Endometrium (tissue), 2 donors: ENCODE measurements around the gene SIT1.

Source experiments
- FAIRE-seq: peaks from 2 replicates; lab custom pipeline; 2012; peaks lifted over from hg19 to GRCh38; lab: Jason Lieb, UNC
- donor health status: control.
- donor health status: control.

Gene SIT1

DNA sequence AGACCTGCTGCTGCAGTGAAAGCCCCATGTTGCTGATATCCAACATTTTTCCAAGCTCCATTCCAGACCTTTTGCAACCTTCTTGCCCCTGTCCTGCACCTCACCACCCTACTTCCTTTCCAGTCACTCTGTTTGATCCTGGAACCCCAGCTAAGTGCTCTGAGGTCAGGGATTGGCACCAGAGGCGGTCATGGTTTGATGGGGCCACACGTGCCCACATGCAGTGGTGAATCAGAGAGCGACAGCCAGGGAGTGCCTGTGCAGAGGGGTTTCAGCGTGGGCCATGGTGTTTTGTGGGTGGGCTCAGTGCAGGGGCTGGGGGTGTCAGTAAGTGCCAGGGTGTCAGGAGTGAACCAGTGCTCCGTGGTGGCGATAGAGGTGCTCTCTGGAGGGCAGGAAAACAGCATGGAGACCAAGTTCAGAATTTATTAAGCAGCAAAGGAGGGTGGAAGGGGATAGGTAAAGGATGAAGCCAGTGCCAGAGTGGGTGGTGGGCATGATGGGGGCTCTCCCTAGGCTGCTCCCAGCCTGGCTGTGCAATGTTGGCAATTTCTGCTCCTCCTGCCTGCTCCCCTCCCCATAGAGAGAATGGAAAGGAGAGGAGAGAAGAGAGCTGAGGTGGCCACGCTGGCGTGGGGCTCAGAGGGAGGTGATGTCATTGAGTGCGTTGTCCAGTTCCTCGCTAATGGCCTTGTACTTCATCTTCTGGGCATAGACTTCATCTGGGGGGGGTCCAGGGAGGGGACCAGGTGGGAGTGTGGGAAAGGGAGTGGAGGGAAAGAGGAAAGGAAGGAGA lies 32.0 kb upstream of the SIT1 start:
- FAIRE-seq, result no peak

DNA sequence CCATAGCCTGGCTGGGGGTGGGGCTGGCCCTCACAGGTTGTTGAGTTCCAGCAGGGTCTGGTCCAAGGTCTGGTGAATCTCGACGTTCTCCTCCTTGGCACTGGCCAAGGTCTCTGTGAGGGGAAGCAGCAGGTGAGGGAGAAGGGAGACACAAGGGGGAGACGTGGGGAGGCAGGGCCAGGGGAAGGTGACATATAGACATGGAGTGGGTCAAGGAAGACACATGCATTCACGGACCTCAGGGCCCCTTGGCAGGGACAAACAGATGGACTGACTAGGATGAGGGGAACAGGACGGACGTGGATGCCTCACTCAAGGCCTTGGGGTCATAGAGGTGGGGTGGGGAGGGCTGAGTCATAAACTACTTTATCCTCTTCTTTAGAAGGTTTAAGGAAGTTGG lies 31.3 kb upstream of the SIT1 start:
- FAIRE-seq, result no peak

DNA sequence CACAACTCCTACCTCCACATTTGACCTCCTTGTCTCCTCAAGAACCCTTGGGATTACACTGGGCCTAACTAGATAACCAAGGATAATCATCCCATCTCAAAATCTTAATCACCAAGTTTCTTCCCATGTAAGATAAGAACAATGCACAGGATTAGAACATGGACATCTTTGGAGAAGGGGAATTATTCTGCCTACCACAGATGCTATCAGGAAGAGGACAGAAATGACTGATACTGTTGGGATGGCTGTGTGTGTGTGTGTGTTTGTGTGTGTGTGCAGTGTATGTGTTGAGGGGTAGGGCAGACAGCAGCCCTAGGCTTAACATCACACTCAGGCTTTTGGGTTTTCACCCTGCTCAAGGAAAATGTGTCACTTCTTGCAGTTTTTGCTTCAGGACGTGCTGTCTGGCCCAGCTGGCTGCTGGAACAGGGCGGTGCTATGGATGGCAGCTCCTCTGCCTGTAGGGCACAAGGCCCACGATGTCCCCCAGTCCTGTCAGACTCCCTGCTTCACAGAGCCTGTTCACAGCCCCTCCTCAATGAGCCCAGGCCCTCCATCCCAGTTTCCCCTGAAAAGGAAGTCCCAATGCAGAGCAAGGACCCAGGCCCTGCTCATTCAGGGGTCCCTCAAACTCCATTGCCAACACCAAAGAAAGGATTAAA lies 30.7 kb upstream of the SIT1 start:
- FAIRE-seq, result no peak

DNA sequence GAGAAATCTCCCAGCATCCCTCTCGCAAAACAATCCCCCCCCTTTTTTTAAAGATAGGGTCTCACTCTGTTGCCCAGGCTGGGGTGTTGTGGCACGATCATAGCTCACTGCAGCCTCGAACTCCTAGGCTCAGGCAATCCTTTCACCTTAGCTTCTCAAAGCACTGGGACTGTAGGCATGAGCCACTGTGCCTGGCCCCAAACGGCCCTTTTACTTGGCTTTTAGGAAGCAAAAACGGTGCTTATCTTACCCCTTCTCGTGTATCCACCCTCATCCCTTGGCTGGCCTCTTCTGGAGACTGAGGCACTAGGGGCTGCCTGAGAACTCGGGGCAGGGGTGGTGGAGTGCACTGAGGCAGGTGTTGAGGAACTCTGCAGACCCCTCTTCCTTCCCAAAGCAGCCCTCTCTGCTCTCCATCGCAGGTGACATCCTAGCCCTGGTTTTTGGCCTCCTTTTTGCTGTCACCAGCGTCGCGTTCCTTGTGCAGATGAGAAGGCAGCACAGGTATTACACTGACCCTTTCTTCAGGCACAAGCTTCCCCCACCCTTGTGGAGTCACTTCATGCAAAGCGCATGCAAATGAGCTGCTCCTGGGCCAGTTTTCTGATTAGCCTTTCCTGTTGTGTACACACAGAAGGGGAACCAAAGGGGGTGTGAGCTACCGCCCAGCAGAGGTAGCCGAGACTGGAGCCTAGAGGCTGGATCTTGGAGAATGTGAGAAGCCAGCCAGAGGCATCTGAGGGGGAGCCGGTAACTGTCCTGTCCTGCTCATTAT lies 29.8 kb upstream of the SIT1 start:
- no peak for FAIRE-seq

DNA sequence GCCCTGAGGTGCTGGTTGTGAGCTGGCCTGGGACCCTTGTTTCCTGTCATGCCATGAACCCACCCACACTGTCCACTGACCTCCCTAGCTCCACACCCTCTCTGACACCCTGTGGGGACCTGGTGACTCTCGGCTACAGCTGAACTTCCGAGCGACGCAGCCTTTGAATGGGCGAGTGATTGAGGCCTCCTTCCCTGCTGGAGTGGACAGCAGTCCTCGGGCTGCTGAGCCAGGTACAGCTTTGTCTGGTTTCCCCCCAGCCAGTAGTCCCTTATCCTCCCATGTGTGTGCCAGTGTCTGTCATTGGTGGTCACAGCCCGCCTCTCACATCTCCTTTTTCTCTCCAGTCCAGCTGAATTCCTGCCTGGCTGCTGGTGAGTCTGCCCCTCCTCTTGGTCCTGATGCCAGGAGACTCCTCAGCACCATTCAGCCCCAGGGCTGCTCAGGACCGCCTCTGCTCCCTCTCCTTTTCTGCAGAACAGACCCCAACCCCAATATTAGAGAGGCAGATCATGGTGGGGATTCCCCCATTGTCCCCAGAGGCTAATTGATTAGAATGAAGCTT lies 29.1 kb upstream of the SIT1 start:
- FAIRE-seq, result no peak

DNA sequence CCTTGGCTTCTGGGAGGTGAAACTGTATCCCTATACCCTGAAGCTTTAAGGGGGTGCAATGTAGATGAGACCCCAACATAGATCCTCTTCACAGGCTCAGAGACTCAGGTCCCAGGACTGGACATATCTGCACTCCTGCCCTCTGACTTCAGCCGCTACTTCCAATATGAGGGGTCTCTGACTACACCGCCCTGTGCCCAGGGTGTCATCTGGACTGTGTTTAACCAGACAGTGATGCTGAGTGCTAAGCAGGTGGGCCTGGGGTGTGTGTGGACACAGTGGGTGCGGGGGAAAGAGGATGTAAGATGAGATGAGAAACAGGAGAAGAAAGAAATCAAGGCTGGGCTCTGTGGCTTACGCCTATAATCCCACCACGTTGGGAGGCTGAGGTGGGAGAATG lies 28.4 kb upstream of the SIT1 start:
- FAIRE-seq, result no peak

DNA sequence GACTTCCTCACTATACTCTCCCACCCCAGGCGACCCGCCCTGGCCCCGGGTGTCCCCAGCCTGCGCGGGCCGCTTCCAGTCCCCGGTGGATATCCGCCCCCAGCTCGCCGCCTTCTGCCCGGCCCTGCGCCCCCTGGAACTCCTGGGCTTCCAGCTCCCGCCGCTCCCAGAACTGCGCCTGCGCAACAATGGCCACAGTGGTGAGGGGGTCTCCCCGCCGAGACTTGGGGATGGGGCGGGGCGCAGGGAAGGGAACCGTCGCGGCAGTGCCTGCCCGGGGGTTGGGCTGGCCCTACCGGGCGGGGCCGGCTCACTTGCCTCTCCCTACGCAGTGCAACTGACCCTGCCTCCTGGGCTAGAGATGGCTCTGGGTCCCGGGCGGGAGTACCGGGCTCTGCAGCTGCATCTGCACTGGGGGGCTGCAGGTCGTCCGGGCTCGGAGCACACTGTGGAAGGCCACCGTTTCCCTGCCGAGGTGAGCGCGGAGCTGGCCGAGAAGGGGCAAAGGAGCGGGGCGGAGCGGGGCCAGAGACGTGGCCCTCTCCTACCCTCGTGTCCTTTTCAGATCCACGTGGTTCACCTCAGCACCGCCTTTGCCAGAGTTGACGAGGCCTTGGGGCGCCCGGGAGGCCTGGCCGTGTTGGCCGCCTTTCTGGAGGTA lies 25.1 kb upstream of the SIT1 start:
- FAIRE-seq, result no peak

DNA sequence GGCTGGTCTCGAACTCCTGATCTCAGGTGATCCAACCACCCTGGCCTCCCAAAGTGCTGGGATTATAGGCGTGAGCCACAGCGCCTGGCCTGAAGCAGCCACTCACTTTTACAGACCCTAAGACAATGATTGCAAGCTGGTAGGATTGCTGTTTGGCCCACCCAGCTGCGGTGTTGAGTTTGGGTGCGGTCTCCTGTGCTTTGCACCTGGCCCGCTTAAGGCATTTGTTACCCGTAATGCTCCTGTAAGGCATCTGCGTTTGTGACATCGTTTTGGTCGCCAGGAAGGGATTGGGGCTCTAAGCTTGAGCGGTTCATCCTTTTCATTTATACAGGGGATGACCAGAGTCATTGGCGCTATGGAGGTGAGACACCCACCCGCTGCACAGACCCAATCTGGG lies 24.5 kb upstream of the SIT1 start:
- FAIRE-seq, result no peak

DNA sequence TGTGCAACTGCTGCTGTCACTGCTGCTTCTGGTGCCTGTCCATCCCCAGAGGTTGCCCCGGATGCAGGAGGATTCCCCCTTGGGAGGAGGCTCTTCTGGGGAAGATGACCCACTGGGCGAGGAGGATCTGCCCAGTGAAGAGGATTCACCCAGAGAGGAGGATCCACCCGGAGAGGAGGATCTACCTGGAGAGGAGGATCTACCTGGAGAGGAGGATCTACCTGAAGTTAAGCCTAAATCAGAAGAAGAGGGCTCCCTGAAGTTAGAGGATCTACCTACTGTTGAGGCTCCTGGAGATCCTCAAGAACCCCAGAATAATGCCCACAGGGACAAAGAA lies 23.3 kb upstream of the SIT1 start:
- FAIRE-seq, result no peak

DNA sequence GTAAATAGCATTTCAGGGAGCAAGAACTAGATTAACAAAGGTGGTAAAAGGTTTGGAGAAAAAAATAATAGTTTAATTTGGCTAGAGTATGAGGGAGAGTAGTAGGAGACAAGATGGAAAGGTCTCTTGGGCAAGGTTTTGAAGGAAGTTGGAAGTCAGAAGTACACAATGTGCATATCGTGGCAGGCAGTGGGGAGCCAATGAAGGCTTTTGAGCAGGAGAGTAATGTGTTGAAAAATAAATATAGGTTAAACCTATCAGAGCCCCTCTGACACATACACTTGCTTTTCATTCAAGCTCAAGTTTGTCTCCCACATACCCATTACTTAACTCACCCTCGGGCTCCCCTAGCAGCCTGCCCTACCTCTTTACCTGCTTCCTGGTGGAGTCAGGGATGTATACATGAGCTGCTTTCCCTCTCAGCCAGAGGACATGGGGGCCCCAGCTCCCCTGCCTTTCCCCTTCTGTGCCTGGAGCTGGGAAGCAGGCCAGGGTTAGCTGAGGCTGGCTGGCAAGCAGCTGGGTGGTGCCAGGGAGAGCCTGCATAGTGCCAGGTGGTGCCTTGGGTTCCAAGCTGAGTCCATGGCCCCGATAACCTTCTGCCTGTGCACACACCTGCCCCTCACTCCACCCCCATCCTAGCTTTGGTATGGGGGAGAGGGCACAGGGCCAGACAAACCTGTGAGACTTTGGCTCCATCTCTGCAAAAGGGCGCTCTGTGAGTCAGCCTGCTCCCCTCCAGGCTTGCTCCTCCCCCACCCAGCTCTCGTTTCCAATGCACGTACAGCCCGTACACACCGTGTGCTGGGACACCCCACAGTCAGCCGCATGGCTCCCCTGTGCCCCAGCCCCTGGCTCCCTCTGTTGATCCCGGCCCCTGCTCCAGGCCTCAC lies 22.6 kb upstream of the SIT1 start, which contains the start of gene CA9:
Gene CA9 (plus strand): TSS at position 797 of the 893 bp plus-strand sequence. CDS start 32 bp downstream, at position 829.
- FAIRE-seq, result no peak

DNA sequence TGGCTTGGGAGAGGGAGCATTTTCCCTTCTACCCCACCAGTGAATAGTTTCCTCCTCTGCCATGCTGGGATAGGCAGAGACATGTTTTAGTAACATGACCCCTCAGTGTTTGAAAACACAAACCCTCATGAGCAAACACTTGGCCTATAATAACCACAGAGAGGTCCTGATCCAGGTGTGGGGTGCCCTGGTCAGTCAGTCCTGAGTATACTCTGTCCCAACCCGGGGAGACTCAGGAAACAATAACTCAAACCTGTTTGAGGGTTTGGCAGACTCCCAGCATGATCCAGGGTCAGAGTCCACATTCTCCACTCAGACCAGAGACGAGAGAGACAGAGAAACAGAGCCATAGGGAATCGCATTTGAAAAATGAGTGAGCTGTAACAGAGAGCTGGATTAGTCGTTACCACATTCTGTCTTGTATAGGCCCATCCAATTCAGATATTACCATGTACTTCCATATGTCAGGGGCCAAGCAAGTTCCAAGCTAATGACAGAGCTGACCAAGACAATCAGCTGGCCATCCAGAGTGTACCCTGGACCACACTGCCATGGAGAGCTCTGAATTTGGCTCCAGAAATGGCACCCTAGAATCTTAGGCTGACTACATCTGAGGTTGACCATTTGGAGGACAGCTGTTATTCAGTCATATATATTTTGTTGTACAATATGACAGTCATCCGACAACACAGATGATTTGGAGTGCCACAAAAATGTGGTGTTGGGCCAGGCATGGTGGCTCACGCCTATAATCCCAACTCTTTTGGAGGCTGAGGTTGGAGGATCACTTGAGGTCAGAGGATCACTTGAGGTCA lies 18.8 kb upstream of the SIT1 start:
- no peak for FAIRE-seq

DNA sequence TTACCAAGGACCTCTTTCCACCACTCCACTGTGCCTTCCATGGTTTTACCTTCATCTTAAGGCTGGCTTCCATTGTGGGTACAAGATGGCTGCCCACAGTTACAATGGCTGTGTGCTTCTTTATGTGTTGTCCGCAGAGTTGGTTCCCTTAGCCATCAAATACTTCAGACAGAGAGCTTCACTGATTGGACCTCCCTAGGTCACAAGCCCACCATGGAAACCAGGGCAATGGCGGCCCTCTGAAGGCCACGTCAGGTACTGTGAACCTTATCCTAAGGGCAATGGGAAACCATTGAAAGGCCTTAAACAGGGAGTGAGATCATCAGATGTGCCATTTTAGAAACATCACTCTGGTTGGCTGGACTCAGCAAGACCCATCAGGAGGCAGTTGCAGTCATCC lies 17.2 kb upstream of the SIT1 start:
- no peak for FAIRE-seq

DNA sequence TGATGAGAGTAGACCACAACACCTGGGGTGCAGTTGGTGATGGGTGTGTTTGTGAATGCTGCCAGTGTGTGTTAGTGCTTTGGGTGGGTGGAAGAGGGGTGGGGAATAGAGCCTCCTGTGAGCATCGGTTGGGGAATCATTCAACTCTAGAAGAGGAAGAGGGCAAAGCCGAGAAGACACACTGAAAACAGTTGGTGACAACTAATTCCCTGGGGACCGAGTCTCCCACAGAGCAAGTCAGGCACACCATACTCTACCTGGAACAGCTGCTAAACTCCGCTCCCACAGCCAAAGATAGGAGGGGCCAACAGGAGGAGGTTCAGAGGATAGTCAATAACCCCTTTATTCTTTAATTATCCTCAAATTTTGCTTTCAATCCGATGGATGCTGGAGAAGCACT lies 15.8 kb upstream of the SIT1 start:
- no peak for FAIRE-seq

DNA sequence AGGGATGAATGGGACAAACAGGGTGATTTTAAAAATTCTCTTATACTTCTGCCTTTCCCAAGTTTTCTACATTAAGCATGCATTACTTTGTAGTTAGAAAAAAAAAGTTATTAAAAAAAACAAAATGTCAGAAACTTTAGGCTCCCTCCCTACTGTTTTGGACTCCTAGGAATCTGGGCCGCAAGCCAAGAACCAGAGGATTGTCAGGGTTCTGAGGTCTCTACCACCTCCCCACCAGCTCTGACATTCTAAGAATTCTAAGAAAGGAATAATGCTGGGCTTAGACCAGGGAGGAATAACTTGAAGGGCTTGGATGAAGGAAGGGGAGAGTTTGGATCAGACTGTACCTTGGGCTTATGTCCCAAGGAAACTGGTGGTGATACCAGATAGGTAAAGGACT lies 15.3 kb upstream of the SIT1 start:
- FAIRE-seq, result no peak

DNA sequence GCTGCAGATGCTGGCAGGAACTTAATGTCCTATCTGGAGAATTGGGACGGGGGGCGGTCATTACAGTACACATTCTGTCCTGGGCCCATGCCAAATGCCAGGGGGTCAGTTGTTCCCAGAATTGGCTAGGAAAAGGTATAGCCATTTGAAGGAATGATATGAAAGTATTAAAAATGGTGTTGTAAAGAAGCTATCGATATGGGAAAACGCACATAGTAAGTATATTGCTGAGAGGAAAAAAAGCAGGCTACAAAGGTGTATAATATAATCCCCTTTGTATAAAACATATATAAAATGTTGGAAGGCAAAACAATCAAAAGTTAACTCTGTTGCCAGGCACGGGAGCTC lies 14.7 kb upstream of the SIT1 start:
- no peak for FAIRE-seq

DNA sequence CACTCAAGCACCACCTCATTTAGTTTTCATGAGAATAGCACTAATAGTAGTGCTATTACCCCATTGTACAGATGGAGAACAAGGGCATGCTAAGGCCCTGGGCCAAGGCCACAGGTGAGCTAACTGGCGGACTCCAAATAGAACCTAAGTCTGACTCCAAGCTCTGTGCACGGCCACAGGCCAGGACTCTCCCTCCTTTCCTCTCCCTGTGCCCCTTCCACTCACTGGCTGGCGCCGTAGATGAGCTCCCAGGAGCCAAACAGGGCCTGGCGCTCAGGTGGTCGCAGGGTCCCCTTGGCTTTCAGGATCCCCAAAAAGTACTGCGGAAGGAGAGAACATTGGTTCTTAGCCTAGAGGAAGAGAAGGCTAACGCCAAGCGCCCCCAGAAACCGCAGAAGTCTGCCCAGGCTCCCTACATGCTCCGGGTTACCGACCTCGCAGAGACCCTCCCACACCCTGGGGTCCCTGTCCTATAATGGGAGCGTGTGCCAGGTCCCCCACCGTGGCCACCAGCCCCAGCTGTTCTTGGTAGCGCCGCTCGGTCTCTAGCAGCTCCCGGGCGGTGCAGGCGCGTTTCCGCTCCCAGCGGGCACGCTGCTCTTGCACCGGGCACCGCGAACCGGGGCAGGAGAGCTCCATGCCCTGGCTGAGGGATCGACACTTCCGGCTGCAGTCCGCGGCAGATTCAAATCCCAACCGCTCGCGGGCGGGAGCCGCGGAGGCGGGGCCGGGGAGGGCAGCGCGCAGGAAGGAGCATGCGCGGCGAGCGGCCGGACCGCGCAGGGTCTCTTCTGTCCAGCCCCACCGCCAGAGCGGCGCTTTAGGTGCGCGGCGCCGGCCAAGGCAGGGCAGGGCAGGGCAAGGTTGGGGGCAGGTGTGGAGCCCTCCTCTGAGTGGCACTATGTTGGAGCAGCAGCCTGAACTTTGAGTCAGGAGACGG lies 14.1 kb upstream of the SIT1 start, which contains the start of gene ARHGEF39:
Gene ARHGEF39 (minus strand): TSS at position 665 of the 940 bp plus-strand sequence. CDS start 26 bp downstream, at position 639.
- no peak for FAIRE-seq

DNA sequence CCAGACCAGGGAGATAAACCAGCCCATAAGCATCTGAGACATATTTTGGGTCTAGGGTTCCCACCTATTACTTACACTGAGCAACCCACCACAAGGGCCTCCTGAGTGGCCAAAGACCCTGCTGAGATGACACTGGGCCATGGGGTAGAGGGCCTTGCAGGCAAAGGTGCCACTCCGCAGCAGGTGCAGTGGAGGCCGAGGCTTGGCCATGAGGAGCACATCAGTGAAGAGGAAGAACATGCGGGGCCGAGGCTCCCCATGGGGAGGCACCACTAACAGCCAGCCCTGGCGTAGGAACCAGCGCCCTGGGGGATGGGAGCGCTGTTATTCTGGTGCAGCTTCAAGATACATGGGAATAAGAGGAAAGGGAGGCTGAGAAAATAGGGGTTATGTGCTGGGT lies 11.7 kb upstream of the SIT1 start:
- no peak for FAIRE-seq

DNA sequence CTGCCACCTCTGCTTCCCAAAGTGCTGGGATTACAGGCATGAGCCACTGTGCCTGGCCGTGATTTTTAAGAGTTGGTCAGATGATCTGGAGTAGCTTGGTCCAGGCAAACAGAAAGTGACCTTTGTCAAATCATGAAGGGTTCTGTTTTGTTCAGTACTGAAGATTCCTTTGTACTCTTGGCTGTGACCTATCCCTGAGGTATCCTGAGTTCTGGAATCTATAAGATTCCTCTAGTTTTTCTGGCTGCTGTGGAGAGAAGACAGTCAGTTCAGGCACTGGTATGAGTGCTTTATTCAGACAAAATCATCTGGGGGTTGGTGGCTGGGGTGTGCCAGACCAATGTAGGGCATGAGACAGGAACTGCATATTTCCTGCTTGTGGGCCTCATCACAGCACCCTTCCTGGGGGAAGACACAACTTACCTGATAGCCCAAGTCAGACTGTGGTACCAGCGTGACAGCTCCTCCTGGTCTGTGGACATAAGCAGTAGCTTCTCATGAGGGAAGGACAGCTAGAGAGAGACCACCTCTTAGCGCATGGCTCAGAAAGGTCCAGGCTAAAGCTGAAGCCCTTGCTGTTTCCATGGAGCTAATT lies 11.1 kb upstream of the SIT1 start:
- no peak for FAIRE-seq

DNA sequence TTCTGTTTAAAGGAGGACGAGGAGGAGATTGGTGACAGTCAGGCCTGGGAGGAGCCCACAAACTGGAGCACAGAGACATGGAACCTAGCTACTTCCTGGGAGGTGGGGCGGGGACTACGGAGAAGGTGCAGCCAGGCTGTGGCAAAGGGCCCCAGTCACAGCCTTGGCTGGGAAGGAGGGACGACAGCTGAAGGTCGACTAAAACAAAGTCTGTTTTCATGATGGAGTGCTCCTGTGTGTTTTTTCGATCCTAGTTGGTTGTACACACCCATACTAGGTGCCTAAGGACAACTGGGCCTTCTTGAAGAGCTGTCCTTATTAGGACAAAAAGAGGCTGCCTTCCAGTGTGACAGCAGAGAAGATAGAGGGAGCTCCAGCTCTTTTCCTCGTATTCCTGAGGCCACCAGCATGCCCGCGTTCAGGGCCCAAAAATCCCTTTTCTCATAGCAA lies 10.3 kb upstream of the SIT1 start:
- no peak for FAIRE-seq
